HUES64 (cell line): ENCODE results near the gene FSTL4.

Source experiments
- H3K27ac ChIP-seq: 2 replicates; pipeline ENCODE4 v1.7.0; 2013; ENCODE audit warnings: low read depth, low read length, inconsistent platforms
- H3K27me3 ChIP-seq: 2 replicates; pipeline ENCODE4 v1.6.1; 2013; ENCODE audit warnings: mild to moderate bottlenecking, low read length; ENCODE audit not compliant: insufficient read depth
- H3K36me3 ChIP-seq: 2 replicates; pipeline ENCODE4 v1.6.1; 2013; ENCODE audit warnings: mild to moderate bottlenecking, low read length; ENCODE audit not compliant: insufficient read depth
- H3K4me1 ChIP-seq: 2 replicates; pipeline ENCODE4 v1.6.1; 2013; ENCODE audit warnings: mild to moderate bottlenecking, low read length, moderate library complexity; ENCODE audit not compliant: insufficient read depth
- H3K4me3 ChIP-seq: 2 replicates; pipeline ENCODE4 v1.5.1; 2013; ENCODE audit warnings: mild to moderate bottlenecking, low read length, moderate library complexity
- H3K9ac ChIP-seq: 2 replicates; pipeline ENCODE4 v1.6.1; 2013; ENCODE audit warnings: mild to moderate bottlenecking, low read depth, low read length
- H3K9me3 ChIP-seq: 2 replicates; pipeline ENCODE4 v1.6.1; 2013; ENCODE audit warnings: low read depth, low read length; ENCODE audit not compliant: insufficient read depth
- WGBS: fragments of 150-250, 120-280 bp; methylation state at CpG from one replicate; pipeline ENCODE4 v1.1.7; 2013; ENCODE audit warnings: missing lambda C conversion rate; 5-methylcytosine and 5-hydroxymethylcytosine counted together

FSTL4 gene

DNA sequence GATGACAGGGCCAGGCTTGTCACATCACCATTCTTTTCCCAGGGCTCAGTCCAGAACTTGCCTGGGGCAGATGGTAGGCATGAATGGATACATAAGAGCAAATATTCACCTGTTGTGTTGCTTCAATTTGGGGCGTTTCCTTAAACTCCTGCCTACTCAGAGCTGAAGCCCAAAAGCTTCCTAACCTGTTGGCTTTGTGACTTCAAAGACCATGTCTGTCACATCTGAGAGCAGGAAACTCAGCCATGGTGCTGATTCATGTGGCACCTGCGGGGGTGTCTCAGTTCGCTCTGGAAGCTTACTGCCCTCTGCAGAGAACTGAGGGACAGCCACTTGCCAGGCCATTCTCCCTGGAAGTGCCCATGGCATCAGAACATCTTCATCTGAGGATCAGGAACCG is 313.9 kb downstream of the FSTL4 start:
- Histone ChIP-seq H3K9ac (no peak overlapping the region), H3K4me1 (no peaks in the 10 kb centered on the region), H3K36me3 (no peaks in the 10 kb centered on the region), H3K4me3 (no peak overlapping the region), H3K9me3 (no peaks in the 10 kb centered on the region), H3K27me3 (no peaks in the 10 kb centered on the region), H3K27ac (no peak overlapping the region)
- WGBS, result 88% methylated on average over 4 of the region's 4 CpGs

GRCh38 chr5:133297293-133297692 is 315.0 kb downstream of the FSTL4 start:
- Histone ChIP-seq H3K4me3 (no peak overlapping the region), H3K27ac (no peak overlapping the region), H3K36me3 (no peaks in the 10 kb centered on the region), H3K4me1 (no peaks in the 10 kb centered on the region), H3K9me3 (no peaks in the 10 kb centered on the region), H3K27me3 (no peaks in the 10 kb centered on the region), H3K9ac (no peak overlapping the region)
- 94% methylated on average over 5 of the region's 5 CpGs for WGBS

- H3K9ac ChIP-seq, result no peak overlapping the region
- H3K27ac ChIP-seq, result no peak overlapping the region
- H3K4me3 ChIP-seq, result no peak overlapping the region
- H3K9me3 ChIP-seq, result no peaks in the 10 kb centered on the region
- no peaks in the 10 kb centered on the region for H3K27me3 ChIP-seq
- WGBS, result 72% methylated on average over 5 of the region's 5 CpGs
- no peaks in the 10 kb centered on the region for H3K36me3 ChIP-seq
- H3K4me1 ChIP-seq, result no peaks in the 10 kb centered on the region
Measured at GRCh38 chr5:133296624-133297023, 315.7 kb downstream of the FSTL4 start.

DNA sequence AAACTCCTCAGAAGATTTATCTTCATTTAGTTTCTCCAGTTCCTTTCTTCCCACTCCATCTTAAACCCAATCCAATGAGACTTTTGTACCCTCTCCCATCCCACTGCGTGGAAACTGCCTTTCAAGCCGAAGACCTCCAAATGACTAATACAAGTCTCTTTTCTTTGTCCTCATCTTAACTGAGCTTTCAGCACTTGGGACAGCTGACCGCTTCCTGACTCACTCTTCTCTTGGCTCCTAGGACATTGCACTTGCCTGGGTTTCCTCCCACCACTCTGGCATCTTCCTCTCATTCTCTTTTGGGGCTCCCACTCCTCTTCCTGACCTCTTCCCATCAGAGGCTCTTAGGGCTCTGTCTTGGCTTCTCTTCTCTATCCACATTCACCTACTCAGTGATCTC is 316.8 kb downstream of the FSTL4 start:
- Histone ChIP-seq H3K4me1 (no peaks in the 10 kb centered on the region), H3K4me3 (no peak overlapping the region), H3K27me3 (no peaks in the 10 kb centered on the region), H3K36me3 (no peaks in the 10 kb centered on the region), H3K9ac (no peak overlapping the region), H3K27ac (no peak overlapping the region), H3K9me3 (no peaks in the 10 kb centered on the region)
- 90% methylated on average over 3 of the region's 3 CpGs for WGBS

DNA sequence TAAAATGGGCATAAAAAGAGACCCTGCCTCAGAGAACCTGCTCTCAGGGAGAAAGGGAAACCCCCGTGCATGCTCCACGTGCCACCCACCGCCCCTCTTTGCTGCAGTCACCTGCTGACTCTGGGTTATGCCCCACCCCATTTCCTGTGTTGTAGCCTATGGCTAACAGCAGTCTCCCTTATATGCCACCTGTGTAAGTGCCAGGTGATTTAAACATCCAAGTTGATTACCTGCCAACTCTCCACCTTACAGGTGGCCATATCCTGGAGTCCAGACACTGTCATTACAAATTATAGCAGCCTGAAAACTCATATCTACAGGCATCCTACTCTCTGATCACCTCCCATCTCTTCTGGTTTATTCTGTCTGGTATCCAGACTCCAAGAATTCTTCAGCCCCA is 318.0 kb downstream of the FSTL4 start:
- Histone ChIP-seq H3K9me3 (no peaks in the 10 kb centered on the region), H3K36me3 (no peaks in the 10 kb centered on the region), H3K4me1 (no peaks in the 10 kb centered on the region), H3K9ac (no peak overlapping the region), H3K27ac (no peak overlapping the region), H3K4me3 (no peak overlapping the region), H3K27me3 (no peaks in the 10 kb centered on the region)
- WGBS, result 62% methylated on average over 3 of the region's 3 CpGs

- Histone ChIP-seq H3K27ac (no peak overlapping the region), H3K27me3 (no peaks in the 10 kb centered on the region), H3K4me1 (no peaks in the 10 kb centered on the region), H3K36me3 (no peaks in the 10 kb centered on the region), H3K9me3 (no peaks in the 10 kb centered on the region), H3K9ac (no peak overlapping the region), H3K4me3 (no peak overlapping the region)
- 91% methylated on average over 7 of the region's 7 CpGs for WGBS
Measured at GRCh38 chr5:133293960-133294359, 318.4 kb downstream of the FSTL4 start.

GRCh38 chr5:133292300-133292699 is 320.0 kb downstream of the FSTL4 start:
- WGBS, result 41% methylated on average over 2 of the region's 2 CpGs
- Histone ChIP-seq H3K9me3 (no peaks in the 10 kb centered on the region), H3K27ac (no peak overlapping the region), H3K9ac (no peak overlapping the region), H3K4me3 (no peak overlapping the region), H3K36me3 (no peaks in the 10 kb centered on the region), H3K4me1 (no peaks in the 10 kb centered on the region), H3K27me3 (no peaks in the 10 kb centered on the region)

DNA sequence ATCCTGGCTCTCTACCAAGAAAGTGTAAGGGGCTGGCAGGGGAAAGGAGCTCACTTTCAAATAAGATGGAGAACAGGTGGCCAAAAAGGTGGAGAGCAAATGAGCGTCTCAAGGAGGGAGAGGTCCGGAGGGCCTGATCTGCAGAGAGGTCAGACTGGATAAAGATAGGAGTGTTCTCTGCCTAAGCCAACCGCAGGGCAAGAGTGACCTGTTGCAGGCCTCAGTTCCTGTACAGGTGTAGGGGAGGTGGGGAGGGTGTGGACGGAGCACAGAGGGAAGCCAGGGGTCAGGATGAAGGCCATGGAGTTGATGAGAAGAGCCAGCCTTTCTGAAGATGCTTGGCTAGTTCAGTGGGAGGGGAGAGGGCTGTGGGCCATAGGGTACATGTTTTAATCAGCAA is 320.8 kb downstream of the FSTL4 start:
- Histone ChIP-seq H3K4me3 (no peak overlapping the region), H3K27me3 (no peaks in the 10 kb centered on the region), H3K27ac (no peak overlapping the region), H3K4me1 (no peaks in the 10 kb centered on the region), H3K9me3 (no peaks in the 10 kb centered on the region), H3K9ac (no peak overlapping the region), H3K36me3 (no peaks in the 10 kb centered on the region)
- WGBS, result 93% methylated on average over 4 of the region's 4 CpGs

- H3K27me3 ChIP-seq, result no peaks in the 10 kb centered on the region
- H3K4me1 ChIP-seq, result no peaks in the 10 kb centered on the region
- H3K4me3 ChIP-seq, result no peak overlapping the region
- H3K27ac ChIP-seq, result no peak overlapping the region
- no peaks in the 10 kb centered on the region for H3K9me3 ChIP-seq
- WGBS, result 80% methylated on average over 17 of the region's 17 CpGs
- H3K9ac ChIP-seq, result no peak overlapping the region
- no peaks in the 10 kb centered on the region for H3K36me3 ChIP-seq
Measured at GRCh38 chr5:133290669-133291240, 321.6 kb downstream of the FSTL4 start.

DNA sequence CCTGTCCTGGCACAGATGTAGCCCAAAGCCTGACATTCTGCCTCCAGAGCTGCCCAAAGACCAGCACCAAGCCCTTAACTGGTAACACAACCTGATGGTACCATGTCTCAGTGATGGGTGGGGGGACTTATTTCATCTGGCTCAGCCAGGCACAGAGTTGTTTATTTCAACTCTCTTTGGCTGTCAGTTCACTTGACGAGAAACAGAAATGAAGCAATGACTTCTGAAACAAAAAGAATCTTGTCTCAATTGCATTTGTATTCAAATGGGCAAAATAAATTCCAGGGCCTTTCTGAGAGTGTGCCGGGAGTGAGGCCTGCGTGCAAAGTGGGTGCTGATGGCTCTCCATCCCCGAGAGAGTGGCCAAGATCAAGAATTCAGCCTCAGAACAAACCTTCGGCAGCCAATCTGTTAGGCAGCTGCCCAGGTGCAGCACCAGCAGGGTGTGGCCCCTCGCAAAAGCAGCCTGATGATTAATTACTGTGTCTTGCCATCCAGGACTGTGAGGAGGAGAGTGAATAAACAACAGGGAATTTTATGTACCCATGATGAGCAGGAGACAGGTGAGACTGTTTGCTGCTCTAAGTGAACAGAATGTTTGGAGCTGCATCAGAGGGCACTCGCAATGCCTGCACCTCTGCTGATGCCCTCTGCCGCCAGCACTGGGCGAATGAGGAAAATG is 322.5 kb downstream of the FSTL4 start:
- no peak overlapping the region for H3K9ac ChIP-seq
- H3K27ac ChIP-seq, result no peak overlapping the region
- H3K27me3 ChIP-seq, result no peaks in the 10 kb centered on the region
- H3K4me3 ChIP-seq, result no peak overlapping the region
- no peaks in the 10 kb centered on the region for H3K9me3 ChIP-seq
- H3K4me1 ChIP-seq, result no peaks in the 10 kb centered on the region
- WGBS, result 91% methylated on average over 9 of the region's 9 CpGs
- H3K36me3 ChIP-seq, result no peaks in the 10 kb centered on the region

GRCh38 chr5:133287500-133287899 is 324.8 kb downstream of the FSTL4 start:
- H3K4me1 ChIP-seq, result no peaks in the 10 kb centered on the region
- no peak overlapping the region for H3K27ac ChIP-seq
- H3K9me3 ChIP-seq, result no peaks in the 10 kb centered on the region
- no peaks in the 10 kb centered on the region for H3K36me3 ChIP-seq
- 74% methylated on average over 3 of the region's 3 CpGs for WGBS
- H3K4me3 ChIP-seq, result no peak overlapping the region
- H3K27me3 ChIP-seq, result no peaks in the 10 kb centered on the region
- H3K9ac ChIP-seq, result no peak overlapping the region

GRCh38 chr5:133286483-133286882 is 325.9 kb downstream of the FSTL4 start:
- no peak overlapping the region for H3K4me3 ChIP-seq
- H3K4me1 ChIP-seq, result no peaks in the 10 kb centered on the region
- no peaks in the 10 kb centered on the region for H3K9me3 ChIP-seq
- no peaks in the 10 kb centered on the region for H3K36me3 ChIP-seq
- no peak overlapping the region for H3K9ac ChIP-seq
- no peak overlapping the region for H3K27ac ChIP-seq
- H3K27me3 ChIP-seq, result no peaks in the 10 kb centered on the region
- WGBS, result 89% methylated on average over 2 of the region's 3 CpGs
